ENCODE data around the gene CCHCR1.

DNA sequence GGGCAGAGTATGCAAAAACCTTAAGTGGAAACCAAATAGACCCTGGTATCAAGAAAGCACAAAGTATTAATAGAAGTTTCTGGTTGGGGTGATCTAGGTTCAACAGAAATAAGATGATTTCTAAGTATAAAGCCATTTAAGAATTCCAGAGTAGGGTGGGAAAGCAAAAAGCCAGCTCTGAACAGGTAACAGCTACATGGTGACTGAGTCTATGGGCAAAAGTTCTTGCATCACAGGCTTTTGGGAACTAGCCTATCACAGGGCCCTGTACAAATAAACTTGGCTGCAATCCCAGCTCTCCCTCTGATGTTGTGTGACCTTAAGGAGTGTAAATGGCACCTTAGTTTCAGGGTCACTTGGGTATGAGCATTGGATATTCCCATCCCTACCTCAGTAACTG, 6.3 kb upstream of the CCHCR1 start:
- TF ChIP-seq, protein P1, sequence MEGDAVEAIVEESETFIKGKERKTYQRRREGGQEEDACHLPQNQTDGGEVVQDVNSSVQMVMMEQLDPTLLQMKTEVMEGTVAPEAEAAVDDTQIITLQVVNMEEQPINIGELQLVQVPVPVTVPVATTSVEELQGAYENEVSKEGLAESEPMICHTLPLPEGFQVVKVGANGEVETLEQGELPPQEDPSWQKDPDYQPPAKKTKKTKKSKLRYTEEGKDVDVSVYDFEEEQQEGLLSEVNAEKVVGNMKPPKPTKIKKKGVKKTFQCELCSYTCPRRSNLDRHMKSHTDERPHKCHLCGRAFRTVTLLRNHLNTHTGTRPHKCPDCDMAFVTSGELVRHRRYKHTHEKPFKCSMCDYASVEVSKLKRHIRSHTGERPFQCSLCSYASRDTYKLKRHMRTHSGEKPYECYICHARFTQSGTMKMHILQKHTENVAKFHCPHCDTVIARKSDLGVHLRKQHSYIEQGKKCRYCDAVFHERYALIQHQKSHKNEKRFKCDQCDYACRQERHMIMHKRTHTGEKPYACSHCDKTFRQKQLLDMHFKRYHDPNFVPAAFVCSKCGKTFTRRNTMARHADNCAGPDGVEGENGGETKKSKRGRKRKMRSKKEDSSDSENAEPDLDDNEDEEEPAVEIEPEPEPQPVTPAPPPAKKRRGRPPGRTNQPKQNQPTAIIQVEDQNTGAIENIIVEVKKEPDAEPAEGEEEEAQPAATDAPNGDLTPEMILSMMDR (IDR thresholded peaks at IDR 0.05; ENCODE audit: insufficient read depth, low read length, poor library complexity, severe bottlenecking) = no peak
- no peak for TF ChIP-seq EZH2phosphoT487 (conservative IDR thresholded peaks at IDR 0.05; ENCODE audit: low read length)
